ENCODE data around the gene BMPR2.
"Not testable (repeated sequence)": the region's sequence is repeated elsewhere in the genome, so short reads cannot be mapped to it uniquely, and the experiment has no call there.

The BMPR2 gene

DNA sequence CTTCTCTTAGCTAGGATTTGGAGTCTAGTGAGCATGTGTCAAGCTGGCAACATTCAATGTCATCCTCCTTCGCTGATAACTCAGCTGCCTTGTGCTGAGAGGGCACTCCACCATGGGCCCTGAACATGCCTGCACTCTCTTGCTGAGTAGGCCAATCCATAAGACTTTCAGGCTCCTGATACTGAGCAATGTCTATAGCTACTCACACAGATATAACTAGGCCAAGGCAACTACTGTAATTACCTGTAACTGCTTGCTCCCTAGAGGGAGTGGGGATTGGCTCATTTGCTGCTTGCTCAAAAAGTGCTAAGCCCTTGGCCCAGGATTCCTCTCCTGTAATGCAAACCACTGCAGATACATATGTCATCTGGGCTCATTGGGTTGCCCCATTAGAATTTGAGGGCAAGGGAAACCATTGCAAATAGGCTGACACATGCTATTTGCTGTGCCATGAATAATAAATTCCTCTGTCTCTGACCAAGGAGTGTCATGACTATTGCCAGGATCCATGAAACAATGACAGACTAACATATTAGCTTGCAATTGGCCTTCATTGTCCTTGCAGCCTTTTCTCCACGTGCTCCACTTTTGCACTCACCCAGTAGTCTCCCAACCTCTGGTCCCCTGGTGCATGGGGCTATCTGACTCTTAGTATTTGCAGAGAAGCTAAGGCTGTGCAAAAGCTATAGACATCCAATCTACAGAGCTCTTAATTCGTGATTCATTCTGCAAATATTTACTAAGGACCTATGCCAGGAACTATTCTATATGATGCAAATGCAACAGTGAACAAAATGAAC lies 36.9 kb upstream of the BMPR2 start:
- WGBS (ENCODE audit: extremely low coverage, insufficient coverage, low lambda C conversion rate): no CpG with 5 or more reads among the region's 3 CpGs
- H3K79me1 ChIP-seq (ENCODE audit: low read length): no peaks in the 10 kb centered on the region
- H2BK120ac ChIP-seq (ENCODE audit: low read depth, low read length): no peak overlapping the region
- H2AK5ac ChIP-seq (ENCODE audit: low read length): no peak overlapping the region
- no peak overlapping the region for H3K23ac ChIP-seq (ENCODE audit: low read length)
- H3K4ac ChIP-seq (ENCODE audit: low read depth, low read length): no peak overlapping the region
- no peak overlapping the region for H2BK15ac ChIP-seq (replicated peaks; ENCODE audit: low read depth)
- no peak overlapping the region for H4K5ac ChIP-seq (ENCODE audit: low read length)
- no peaks in the 10 kb centered on the region for H3K27me3 ChIP-seq (ENCODE audit: insufficient read depth, low read length, poor library complexity)
- H2BK5ac ChIP-seq (ENCODE audit: low read length): peak overlapping the region; percentile 4
- H3K4me1 ChIP-seq (ENCODE audit: control insufficient read depth, low read depth, low read length): no peaks in the 10 kb centered on the region
- H3K36me3 ChIP-seq (ENCODE audit: control insufficient read depth, insufficient read depth, low read length): no peaks in the 10 kb centered on the region
- no peak overlapping the region for H4K8ac ChIP-seq (ENCODE audit: low read depth, low read length)
- no peak overlapping the region for H3K27ac ChIP-seq (ENCODE audit: low read depth, low read length)
- peak overlapping the region; percentile 28 for H3K56ac ChIP-seq (ENCODE audit: low read length)
- no peak overlapping the region for H3K18ac ChIP-seq (ENCODE audit: low read length)
- no peaks in the 10 kb centered on the region for H3K79me2 ChIP-seq (ENCODE audit: control insufficient read depth, insufficient read depth, low read length)
- DNase-seq: no peak
- no peak overlapping the region for H3K9ac ChIP-seq (ENCODE audit: low read length)
- no peak overlapping the region for H3K4me3 ChIP-seq (ENCODE audit: low read length)
- H3K4me2 ChIP-seq (ENCODE audit: low read length): no peak overlapping the region

DNA sequence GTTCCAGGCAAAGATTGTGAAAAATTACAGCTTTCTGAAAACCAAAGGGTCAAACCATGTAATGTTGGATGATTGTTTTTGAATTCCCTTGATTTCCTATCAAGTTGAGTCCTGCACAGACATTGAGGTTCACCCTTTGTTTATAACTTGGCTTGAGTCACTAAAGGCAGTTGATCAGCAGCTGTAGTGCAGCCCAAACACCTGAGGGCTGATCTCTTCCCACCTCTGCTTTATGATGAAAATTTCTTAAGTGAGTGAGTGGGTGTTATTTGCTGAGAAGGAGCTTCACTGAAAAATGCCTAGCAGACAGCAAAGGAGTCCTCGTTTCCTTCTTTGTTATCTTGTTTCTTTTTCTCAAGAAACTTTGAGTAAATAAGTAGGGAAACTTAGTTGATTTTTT lies 31.9 kb upstream of the BMPR2 start:
- no peak overlapping the region for H3K4ac ChIP-seq (ENCODE audit: low read depth, low read length)
- no peaks in the 10 kb centered on the region for H3K79me2 ChIP-seq (ENCODE audit: control insufficient read depth, insufficient read depth, low read length)
- no peak overlapping the region for H2BK120ac ChIP-seq (ENCODE audit: low read depth, low read length)
- H3K4me1 ChIP-seq (ENCODE audit: control insufficient read depth, low read depth, low read length): no peaks in the 10 kb centered on the region
- H3K79me1 ChIP-seq (ENCODE audit: low read length): no peaks in the 10 kb centered on the region
- H3K4me2 ChIP-seq (ENCODE audit: low read length): no peak overlapping the region
- no peak overlapping the region for H3K23ac ChIP-seq (ENCODE audit: low read length)
- H2BK15ac ChIP-seq (replicated peaks; ENCODE audit: low read depth): peak overlapping the region; percentile 11
- H4K8ac ChIP-seq (ENCODE audit: low read depth, low read length): no peak overlapping the region
- no peak overlapping the region for H2BK5ac ChIP-seq (ENCODE audit: low read length)
- no peak overlapping the region for H2AK5ac ChIP-seq (ENCODE audit: low read length)
- H3K18ac ChIP-seq (ENCODE audit: low read length): no peak overlapping the region
- WGBS (ENCODE audit: extremely low coverage, insufficient coverage, low lambda C conversion rate): no CpG with 5 or more reads among the region's 1 CpG
- H3K4me3 ChIP-seq (ENCODE audit: low read length): no peak overlapping the region
- H3K36me3 ChIP-seq (ENCODE audit: control insufficient read depth, insufficient read depth, low read length): no peaks in the 10 kb centered on the region
- no peak overlapping the region for H3K56ac ChIP-seq (ENCODE audit: low read length)
- H4K5ac ChIP-seq (ENCODE audit: low read length): no peak overlapping the region
- H3K27me3 ChIP-seq (ENCODE audit: insufficient read depth, low read length, poor library complexity): no peaks in the 10 kb centered on the region
- no peak for DNase-seq
- H3K27ac ChIP-seq (ENCODE audit: low read depth, low read length): no peak overlapping the region
- no peak overlapping the region for H3K9ac ChIP-seq (ENCODE audit: low read length)

DNA sequence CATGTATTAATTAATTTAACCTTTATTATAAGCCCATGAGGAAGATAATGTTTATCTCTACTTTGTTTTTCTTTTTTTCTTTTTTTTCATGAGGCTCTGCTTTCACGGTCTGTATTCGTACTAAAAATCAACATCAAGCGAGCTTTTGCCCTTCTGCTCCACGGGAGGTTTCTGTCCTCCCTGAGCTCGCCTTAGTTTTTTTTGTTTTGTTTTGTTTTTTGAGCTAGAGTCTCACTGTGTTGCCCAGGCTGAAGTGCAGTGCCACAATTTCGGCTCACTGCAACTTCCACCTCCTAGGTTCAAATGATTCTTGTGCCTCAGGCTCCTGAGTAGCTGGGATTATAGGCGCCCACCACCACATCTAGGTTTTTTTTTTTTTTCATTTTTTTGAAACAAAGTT lies 29.9 kb upstream of the BMPR2 start:
- Histone ChIP-seq H3K27me3 (ENCODE audit: insufficient read depth, low read length, poor library complexity) (no peaks in the 10 kb centered on the region), H3K18ac (ENCODE audit: low read length) (no peak overlapping the region), H4K8ac (ENCODE audit: low read depth, low read length) (no peak overlapping the region), H3K79me2 (ENCODE audit: control insufficient read depth, insufficient read depth, low read length) (no peaks in the 10 kb centered on the region), H2BK15ac (replicated peaks; ENCODE audit: low read depth) (no peak overlapping the region), H2AK5ac (ENCODE audit: low read length) (no peak overlapping the region), H2BK120ac (ENCODE audit: low read depth, low read length) (no peak overlapping the region), H3K36me3 (ENCODE audit: control insufficient read depth, insufficient read depth, low read length) (no peaks in the 10 kb centered on the region), H3K56ac (ENCODE audit: low read length) (no peak overlapping the region), H4K5ac (ENCODE audit: low read length) (no peak overlapping the region), H3K4me2 (ENCODE audit: low read length) (no peak overlapping the region), H3K4me3 (ENCODE audit: low read length) (no peak overlapping the region), H3K79me1 (ENCODE audit: low read length) (no peaks in the 10 kb centered on the region), H3K9ac (ENCODE audit: low read length) (no peak overlapping the region), H2BK5ac (ENCODE audit: low read length) (no peak overlapping the region), H3K23ac (ENCODE audit: low read length) (no peak overlapping the region), H3K4me1 (ENCODE audit: control insufficient read depth, low read depth, low read length) (no peaks in the 10 kb centered on the region), H3K27ac (ENCODE audit: low read depth, low read length) (no peak overlapping the region), H3K4ac (ENCODE audit: low read depth, low read length) (peak overlapping the region; percentile 55)
- no peak for DNase-seq
- no CpG with 5 or more reads among the region's 7 CpGs for WGBS (ENCODE audit: extremely low coverage, insufficient coverage, low lambda C conversion rate)

DNA sequence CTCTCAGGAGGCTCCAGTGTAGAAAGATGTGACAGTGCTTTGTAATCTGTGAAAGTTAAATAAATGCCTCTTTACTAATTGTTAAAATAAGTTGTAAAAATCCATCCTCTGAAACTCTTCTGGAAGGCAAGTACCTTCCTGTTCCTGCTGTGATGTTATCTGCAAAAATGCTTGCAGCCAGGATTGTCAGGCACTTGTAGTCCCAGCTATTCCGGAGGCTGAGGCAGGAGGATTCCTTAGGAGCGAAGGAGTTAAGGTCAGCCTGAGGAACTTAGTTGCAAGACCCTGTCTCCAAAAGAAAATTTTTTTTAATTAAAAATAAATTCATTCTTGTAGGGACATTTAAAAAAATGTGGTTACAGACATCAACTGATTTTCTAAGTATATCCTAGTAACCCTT lies 22.7 kb upstream of the BMPR2 start:
- H3K4me2 ChIP-seq (ENCODE audit: low read length): no peak overlapping the region
- no peaks in the 10 kb centered on the region for H3K27me3 ChIP-seq (ENCODE audit: insufficient read depth, low read length, poor library complexity)
- H3K4me1 ChIP-seq (ENCODE audit: control insufficient read depth, low read depth, low read length): peaks cover 1% of the 10 kb centered on the region
- H3K4me3 ChIP-seq (ENCODE audit: low read length): no peak overlapping the region
- H2AK5ac ChIP-seq (ENCODE audit: low read length): no peak overlapping the region
- no peaks in the 10 kb centered on the region for H3K36me3 ChIP-seq (ENCODE audit: control insufficient read depth, insufficient read depth, low read length)
- H3K9ac ChIP-seq (ENCODE audit: low read length): no peak overlapping the region
- H2BK15ac ChIP-seq (replicated peaks; ENCODE audit: low read depth): no peak overlapping the region
- H3K4ac ChIP-seq (ENCODE audit: low read depth, low read length): no peak overlapping the region
- no peak overlapping the region for H2BK120ac ChIP-seq (ENCODE audit: low read depth, low read length)
- DNase-seq: peak; percentile 87
- H3K56ac ChIP-seq (ENCODE audit: low read length): no peak overlapping the region
- H4K8ac ChIP-seq (ENCODE audit: low read depth, low read length): no peak overlapping the region
- H2BK5ac ChIP-seq (ENCODE audit: low read length): no peak overlapping the region
- WGBS (ENCODE audit: extremely low coverage, insufficient coverage, low lambda C conversion rate): no CpG with 5 or more reads among the region's 2 CpGs
- H3K79me2 ChIP-seq (ENCODE audit: control insufficient read depth, insufficient read depth, low read length): no peaks in the 10 kb centered on the region
- no peaks in the 10 kb centered on the region for H3K79me1 ChIP-seq (ENCODE audit: low read length)
- H3K23ac ChIP-seq (ENCODE audit: low read length): no peak overlapping the region
- H4K5ac ChIP-seq (ENCODE audit: low read length): no peak overlapping the region
- no peak overlapping the region for H3K27ac ChIP-seq (ENCODE audit: low read depth, low read length)
- H3K18ac ChIP-seq (ENCODE audit: low read length): no peak overlapping the region

DNA sequence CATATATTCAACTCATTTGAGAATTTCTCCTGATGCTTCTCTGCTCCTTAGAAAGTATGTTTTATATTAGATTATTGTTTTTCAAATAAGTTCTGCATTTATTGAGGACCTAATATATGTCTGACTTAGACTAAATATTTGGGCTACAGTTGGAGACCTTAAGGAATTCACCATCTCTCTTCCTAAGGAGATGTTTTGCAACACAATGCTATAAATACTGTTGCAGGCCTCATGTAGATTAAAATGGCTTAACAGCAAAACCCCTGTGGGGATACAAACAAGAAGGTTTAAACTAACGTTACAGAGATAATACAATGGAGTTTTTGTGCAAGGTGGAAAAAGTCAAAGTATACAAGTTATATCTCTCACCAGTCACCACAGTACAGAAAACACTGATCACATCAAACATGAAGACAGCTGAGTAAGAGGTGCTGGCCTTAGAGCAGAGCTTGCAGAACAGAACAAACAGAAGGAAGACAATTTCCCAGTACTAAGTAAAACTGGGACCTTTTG lies 20.1 kb upstream of the BMPR2 start:
- no peak overlapping the region for H3K27ac ChIP-seq (ENCODE audit: low read depth, low read length)
- H3K9ac ChIP-seq (ENCODE audit: low read length): no peak overlapping the region
- no peaks in the 10 kb centered on the region for H3K79me1 ChIP-seq (ENCODE audit: low read length)
- H3K56ac ChIP-seq (ENCODE audit: low read length): no peak overlapping the region
- peaks cover 5% of the 10 kb centered on the region for H3K4me1 ChIP-seq (ENCODE audit: control insufficient read depth, low read depth, low read length)
- H3K18ac ChIP-seq (ENCODE audit: low read length): peak overlapping the region; percentile 28
- H3K36me3 ChIP-seq (ENCODE audit: control insufficient read depth, insufficient read depth, low read length): no peaks in the 10 kb centered on the region
- H2AK5ac ChIP-seq (ENCODE audit: low read length): no peak overlapping the region
- no peak overlapping the region for H2BK120ac ChIP-seq (ENCODE audit: low read depth, low read length)
- H2BK15ac ChIP-seq (replicated peaks; ENCODE audit: low read depth): no peak overlapping the region
- no peaks in the 10 kb centered on the region for H3K79me2 ChIP-seq (ENCODE audit: control insufficient read depth, insufficient read depth, low read length)
- no CpG with 5 or more reads among the region's 1 CpG for WGBS (ENCODE audit: extremely low coverage, insufficient coverage, low lambda C conversion rate)
- no peak overlapping the region for H2BK5ac ChIP-seq (ENCODE audit: low read length)
- no peak overlapping the region for H3K4me2 ChIP-seq (ENCODE audit: low read length)
- no peak overlapping the region for H3K4me3 ChIP-seq (ENCODE audit: low read length)
- H4K5ac ChIP-seq (ENCODE audit: low read length): no peak overlapping the region
- no peak overlapping the region for H3K23ac ChIP-seq (ENCODE audit: low read length)
- no peak for DNase-seq
- no peaks in the 10 kb centered on the region for H3K27me3 ChIP-seq (ENCODE audit: insufficient read depth, low read length, poor library complexity)
- no peak overlapping the region for H4K8ac ChIP-seq (ENCODE audit: low read depth, low read length)
- H3K4ac ChIP-seq (ENCODE audit: low read depth, low read length): no peak overlapping the region

DNA sequence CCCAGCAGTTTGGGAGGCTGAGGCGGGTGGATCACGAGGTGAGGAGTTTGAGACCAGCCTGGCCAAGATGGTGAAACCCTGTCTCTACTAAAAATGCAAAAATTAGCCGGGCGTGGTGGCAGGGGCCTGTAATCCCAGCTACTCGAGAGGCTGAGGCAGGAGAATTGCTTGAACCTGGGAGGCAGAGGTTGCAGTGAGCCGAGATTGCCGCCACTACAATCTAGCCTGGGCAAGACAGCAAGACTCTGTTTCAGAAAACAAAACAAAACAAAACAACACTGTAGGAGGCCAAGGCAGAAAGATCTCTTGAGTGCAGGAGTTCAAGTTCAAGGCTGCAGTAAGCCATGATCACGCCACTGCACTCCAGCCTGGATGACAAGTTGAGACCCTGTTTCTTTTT lies 17.2 kb upstream of the BMPR2 start:
- H4K5ac ChIP-seq (ENCODE audit: low read length); H3K18ac ChIP-seq (ENCODE audit: low read length); H3K4me1 ChIP-seq (ENCODE audit: control insufficient read depth, low read depth, low read length); DNase-seq; H3K9ac ChIP-seq (ENCODE audit: low read length); H3K36me3 ChIP-seq (ENCODE audit: control insufficient read depth, insufficient read depth, low read length); H3K56ac ChIP-seq (ENCODE audit: low read length); H3K4me2 ChIP-seq (ENCODE audit: low read length); H3K79me2 ChIP-seq (ENCODE audit: control insufficient read depth, insufficient read depth, low read length); H4K8ac ChIP-seq (ENCODE audit: low read depth, low read length); H3K27ac ChIP-seq (ENCODE audit: low read depth, low read length); H3K23ac ChIP-seq (ENCODE audit: low read length); H3K4ac ChIP-seq (ENCODE audit: low read depth, low read length); H2AK5ac ChIP-seq (ENCODE audit: low read length); H2BK120ac ChIP-seq (ENCODE audit: low read depth, low read length); H3K4me3 ChIP-seq (ENCODE audit: low read length); H3K27me3 ChIP-seq (ENCODE audit: insufficient read depth, low read length, poor library complexity); H3K79me1 ChIP-seq (ENCODE audit: low read length); H2BK15ac ChIP-seq (replicated peaks; ENCODE audit: low read depth); H2BK5ac ChIP-seq (ENCODE audit: low read length): not testable (repeated sequence)
- WGBS (ENCODE audit: extremely low coverage, insufficient coverage, low lambda C conversion rate): no CpG with 5 or more reads among the region's 8 CpGs

All from mesendoderm (in vitro differentiated cells).